Anterior cingulate cortex (tissue), 58 donors: ENCODE data around the gene SWAP70.
"Not testable (repeated sequence)": the region's sequence is repeated elsewhere in the genome, so short reads cannot be mapped to it uniquely, and the experiment has no call there.

ENCODE experiments used
- DNase-seq, 58 donors: peaks; one replicate each; lab custom pipeline; 2025; lab: John Stamatoyannopoulos, UW

The SWAP70 gene

DNA sequence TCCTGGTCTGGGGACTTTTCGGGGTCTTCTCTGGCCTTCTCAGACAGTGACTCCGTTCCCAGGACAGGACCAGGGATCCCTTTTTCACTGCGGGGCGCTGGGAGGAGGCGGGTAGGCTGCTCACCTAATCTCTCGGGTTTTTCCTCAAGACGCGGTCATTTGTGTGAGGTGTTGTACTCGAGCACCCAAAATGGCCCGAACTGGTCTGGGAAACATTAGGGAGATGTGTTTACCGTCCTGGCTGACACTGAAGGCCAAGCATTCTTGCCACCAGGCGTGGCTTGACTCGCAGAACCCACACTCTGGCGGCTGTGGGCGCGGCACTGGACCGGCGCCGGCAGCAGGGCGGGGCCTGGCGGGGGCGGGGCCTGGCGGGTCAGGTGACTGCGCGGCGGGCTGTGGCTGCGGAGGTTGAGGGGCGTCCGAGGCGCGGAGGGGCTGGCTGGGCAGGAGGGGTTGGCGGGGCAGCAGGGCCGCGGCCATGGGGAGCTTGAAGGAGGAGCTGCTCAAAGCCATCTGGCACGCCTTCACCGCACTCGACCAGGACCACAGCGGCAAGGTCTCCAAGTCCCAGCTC is at the start of gene SWAP70:
Gene SWAP70, plus strand, starts transcription at position 379 of the 577 bp plus-strand sequence. Its CDS starts 103 bp downstream, at position 482.
- peak in 55 of 58 donors; percentile 22 to 86 (median 69) for DNase-seq

DNA sequence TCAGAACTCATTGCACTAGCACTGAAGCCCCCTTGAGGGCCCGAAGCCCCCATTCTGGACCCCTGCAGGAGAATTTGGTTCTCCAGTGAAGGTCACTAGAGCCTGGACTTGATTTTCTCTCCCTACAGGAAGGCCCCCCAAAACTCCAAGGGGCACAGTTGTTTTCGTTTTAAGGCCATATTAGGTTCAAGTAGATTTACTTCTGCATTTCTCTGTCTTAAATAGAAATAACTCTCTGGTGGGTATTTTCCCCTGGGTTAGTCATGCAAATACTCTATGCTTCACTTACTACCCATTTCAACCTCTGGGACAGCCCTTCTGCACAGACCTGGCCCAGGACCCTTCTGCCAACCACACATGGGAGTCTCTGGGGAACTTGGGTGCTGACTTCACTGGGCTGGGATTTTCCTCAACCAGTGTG is 48.8 kb upstream of the SWAP70 start:
- no peak for DNase-seq

DNA sequence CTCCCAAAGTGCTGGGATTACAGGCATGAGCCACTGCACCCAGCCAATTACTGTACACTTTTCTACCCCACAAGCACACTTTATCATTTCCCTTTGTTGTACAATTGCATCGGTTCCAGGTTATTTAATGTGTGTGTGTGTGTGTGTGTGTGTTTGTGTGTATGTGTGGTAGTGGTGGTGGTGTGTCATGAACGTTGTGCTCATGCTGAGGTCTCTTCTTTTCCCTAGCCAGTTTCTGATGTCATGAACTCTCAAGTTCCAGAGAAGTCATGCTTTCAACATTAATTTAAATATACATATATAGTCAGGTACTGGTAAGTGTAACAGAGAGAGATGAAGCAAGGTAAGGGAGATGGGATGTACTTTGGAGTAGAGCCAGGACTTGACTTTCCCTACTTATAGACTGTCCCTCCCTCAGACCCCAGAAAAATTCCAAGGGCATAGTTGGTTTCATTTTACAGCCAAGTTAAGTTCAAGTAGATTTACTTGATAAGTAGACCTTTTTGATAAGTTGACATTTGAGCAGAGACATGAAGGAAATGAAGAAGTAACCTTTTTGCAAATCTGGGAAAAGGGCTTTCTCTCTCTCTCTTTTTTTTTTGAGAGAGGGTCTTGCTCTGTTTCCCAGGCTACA is 47.7 kb upstream of the SWAP70 start:
- no peak for DNase-seq

DNA sequence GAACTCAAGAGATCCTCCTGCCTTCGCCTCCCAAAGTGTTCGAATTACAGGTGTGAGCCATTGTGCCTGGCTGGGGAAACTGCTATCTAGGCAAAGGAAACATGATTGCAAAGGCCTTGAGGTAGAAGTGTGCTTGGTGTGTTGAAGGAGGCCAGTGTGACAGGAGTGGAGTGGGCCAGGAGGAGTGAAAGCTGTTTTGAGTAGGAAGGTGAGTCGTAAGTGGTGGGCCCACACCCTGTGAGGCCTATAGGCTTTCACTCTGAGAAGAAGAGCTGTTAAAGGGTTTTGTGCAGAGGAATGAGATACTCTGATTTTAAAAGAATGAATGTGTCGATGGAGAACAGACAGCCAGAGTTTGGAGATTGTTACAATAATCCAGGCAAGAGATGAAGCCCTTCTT is 47.0 kb upstream of the SWAP70 start:
- no peak for DNase-seq

DNA sequence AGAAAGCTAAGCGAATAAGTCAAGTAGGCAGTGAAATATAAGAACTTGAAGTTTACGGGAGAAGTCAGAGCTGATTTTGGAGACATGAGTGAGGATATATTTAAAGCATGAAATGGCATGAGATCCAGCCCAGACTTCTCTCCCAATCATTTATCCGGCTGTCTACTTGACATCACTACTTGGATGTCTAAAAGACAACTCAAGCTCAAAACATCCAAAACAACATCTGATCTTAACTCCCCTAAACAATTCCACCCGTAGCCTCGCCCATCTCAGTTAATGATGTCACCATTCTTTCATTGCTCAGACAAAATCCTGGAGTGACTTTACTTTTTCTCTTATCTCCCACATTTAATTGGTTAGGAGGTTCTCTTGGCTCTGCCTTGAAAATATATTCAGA is 45.9 kb upstream of the SWAP70 start:
- DNase-seq: no peak

DNA sequence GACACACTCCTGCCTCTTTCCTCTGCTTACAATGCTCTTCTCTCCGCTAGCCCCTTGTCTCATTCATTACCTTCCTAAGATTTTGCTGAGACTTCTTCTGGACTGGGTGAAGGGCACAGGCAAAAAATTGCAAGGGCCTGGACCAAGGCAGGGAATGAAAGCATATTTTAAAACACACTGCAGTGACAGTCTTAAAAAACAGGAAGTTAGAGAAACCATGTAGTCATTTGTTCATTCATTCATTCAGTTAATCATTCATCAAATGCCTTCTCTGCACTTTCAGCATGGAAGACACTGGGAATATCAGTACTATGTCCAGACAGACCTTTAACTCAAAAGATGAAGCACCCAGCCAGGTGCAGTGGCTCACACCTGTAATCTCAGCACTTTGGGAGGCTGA is 44.9 kb upstream of the SWAP70 start:
- DNase-seq: no peak

DNA sequence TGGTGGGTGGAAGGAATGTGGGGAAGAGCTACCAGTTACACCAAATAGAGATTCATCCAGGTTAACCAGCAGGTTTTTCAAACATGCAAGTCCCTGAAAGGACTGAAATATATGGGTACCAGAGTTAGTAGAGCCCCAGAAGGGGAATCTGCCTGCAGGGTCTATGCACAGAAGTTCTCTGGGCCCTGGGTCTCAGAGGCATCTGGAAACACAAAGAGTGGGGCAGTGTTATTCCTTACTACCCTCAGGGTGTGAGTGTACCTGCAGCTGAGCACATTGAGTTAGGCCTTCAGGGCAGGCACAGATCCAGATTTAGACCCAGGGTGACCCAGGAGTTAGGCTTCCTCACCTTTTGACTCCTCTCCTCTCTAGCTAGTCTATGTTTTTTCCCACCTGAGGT is 43.9 kb upstream of the SWAP70 start:
- no peak for DNase-seq

DNA sequence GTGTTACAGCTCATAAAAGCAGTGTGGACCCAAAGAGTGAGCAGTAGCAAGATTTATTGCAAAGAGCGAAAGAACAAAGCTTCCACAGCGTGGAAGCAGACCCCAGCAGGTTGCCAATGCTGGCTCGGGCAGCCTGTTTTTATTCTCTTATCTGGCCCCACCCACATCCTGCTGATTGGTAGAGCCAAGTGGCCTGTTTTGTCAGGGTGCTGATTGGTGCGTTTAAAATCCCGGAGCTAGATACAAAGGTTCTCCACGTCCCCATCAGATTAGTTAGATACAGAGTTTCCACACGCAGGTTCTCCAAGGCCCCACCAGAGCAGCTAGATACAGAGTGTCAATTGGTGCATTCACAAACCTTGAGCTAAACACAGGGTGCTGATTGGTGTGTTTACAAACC is 41.5 kb upstream of the SWAP70 start:
- DNase-seq: not testable (repeated sequence)

DNA sequence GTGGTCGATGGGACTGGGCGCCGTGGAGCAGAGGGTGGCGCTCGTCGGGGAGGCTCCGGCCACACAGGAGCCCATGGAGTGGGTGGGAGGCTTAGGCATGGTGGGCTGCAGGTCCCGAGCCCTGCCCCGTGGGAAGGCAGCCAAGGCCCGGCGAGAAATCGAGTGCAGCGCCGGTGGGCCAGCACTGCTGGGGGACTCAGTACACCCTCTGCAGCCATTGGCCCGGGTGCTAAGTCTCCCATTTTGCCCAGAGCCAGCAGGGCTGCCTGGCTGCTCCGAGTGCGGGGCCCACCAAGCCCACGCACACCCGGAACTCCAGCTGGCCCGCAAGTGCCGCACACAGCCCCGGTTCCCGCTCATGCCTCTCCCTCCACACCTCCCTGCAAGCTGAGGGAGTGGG is 40.8 kb upstream of the SWAP70 start:
- not testable (repeated sequence) for DNase-seq

DNA sequence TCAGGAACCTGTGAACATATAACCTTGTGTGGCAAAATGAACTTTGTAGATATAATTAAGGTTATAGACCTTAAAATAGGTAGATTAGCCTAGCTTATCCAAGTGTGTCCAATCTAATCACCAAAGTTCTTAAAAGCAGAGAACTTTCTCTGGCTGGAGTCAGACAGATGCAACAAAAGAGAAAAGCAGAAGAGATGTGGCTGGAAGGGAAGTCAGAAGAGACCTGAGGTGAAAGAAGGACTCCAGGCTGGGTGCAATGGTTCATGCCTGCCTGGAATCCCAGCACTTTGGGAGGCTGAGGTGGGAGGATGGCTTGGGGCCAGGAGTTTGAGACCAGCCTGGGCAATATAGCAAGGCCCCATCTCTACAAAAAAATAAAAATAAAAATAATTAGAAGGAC is 39.4 kb upstream of the SWAP70 start:
- no peak for DNase-seq

DNA sequence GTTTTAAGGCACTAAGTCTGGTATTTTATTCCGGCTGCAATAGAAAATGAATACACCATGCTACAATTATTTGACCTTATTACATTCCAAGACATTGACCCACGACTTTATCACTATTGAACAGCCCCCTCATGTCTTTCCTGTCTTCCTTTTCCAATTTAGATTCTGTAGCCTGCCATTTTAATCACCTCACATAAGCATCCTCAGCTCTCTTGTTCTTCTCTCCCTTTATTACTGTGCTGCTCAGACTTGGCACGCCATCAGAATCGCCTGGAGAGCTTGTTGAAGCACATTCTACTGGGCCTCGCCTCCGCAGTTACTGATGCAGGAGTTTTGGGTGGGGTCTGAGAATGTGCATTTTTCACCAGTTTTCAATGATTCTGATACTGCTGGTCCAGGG is 38.7 kb upstream of the SWAP70 start:
- DNase-seq: peak in 3 of 58 donors; percentile 4 to 15 (median 6)

DNA sequence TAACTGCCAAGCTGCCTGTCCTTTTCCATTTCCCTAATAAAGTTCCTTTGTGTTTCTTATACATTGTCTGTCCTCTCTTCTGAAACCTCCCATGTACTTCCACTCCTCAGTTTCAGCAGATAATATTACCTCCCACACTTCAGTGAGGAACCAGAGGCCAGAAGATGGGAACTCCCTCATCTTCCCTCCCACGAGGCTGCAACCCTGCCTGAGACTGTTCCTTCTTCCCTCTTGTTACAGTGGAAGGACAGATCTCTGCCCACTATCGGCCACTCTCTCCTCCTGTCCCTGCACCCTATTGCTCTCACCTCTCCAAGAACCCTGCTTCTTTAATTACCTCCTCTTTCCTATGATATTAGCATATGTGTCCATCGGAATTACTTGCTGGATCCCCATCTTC is 38.1 kb upstream of the SWAP70 start:
- DNase-seq: no peak

DNA sequence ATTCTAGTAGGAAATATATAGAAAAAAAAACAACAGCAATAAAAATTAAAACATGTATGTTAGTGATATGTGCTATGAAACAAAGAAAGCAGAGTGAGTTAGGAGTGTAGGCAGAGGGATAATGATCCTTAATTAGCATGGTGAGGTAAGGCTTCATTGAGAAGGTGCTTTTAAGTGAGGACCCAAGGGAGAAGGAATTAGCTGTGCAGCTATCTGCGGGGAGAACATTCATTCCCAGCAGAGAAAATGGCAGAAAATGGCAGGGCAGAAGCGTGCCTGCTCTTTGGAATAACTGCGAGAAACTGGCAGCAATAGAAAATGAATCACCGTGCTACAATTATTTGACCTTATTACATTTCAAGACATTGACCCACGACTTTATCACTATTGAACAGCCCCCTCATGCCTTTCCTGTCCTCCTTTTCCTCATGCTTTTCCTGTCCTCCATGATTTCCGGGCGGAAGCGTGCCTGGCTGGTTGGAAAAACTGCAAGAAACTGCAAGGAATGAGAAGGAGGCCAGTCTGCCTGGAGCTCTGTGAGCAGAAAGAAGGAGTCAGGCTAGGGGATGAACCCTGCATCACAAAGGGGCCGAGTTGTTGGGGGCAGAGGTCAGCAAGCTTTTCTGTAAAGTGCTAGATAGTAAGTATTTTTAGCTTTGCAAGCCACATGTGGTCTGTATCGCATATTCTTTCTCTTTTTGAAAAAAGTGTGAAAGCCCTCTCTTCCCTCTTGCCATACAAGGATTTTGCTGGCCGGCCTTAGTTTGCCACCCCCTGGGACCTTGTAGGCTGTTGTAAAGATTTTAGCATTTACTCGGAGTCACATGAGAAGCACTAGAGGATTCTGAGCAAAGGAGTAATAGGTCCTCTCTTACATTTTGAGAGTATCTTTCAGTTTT is 37.1 kb upstream of the SWAP70 start:
- DNase-seq: no peak

DNA sequence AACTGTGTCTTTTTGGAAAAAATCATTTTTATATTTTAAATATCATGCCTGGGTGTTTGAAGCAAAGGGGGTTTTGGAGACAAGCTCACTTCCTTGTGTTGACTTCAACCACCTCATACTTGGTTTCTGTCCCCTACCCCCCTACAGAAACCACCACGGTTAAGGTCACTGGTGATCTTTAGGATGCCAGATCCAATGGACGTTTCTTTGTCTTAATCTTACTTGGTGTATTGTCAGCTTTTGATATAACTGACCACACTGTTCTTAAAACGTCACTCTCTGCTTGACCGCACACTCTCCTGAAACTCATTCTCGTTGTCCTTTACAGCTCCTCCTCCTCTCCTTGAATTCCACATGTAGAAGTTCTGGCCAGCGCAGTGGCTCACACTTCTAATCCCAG is 34.8 kb upstream of the SWAP70 start:
- DNase-seq: no peak

DNA sequence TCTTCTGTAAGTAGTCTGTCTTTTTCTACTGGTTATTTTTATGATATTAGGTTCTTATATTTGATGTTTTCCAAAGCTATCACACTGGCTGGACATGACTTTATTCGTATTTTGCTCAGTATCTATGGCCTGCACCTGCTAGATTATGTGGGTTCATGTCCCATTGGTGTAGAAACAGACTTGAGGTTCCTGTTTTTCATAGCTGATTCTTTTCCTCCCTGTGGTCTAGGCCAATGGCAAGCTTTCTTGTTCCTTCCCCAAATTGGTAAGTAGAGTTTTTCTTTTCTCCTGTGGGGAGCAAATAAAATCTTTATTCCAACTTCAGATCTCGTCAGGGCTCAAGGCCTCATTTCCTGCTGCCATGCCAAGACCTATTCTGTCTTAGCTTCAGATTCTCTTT is 30.2 kb upstream of the SWAP70 start:
- no peak for DNase-seq

DNA sequence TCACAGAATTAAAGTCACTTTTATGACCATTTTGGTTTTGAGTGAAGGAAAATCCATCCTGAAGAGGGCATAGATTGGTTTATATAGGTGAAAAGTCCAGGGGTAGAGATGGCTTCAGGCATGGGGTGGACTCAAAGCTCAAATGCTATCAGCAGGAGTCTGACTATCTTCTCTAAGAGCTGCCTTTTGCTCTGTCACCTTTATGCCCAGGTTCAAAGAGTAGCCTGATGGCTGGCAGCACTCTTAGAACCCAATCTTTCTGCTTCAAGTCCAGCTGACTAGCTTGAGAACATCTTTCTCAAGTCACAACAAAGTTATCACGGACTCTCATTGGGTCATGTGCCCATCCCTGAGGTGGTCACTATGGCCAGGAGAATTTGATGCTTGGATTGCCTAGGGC is 27.2 kb upstream of the SWAP70 start:
- no peak for DNase-seq

DNA sequence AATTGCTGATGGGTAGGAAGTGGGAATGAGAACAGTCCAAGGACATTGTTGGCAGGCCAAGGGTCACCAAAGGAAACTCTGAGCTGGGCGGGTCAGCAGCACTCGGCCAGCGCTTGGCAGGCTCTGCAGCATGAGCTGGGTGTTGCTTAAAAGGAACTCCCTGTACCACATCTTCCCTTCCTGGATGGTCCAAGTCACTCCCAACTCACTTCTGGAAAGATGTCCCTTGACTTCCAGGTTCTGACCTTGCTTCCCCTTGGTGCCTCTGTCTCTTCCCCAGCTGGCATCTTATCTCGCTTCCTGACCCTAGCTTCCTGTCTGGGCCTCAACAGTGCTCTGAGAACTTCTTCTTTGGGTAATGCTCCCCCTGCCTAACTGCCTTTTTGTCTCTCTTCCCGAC is 24.8 kb upstream of the SWAP70 start:
- peak in 1 of 58 donors; percentile 17 for DNase-seq

DNA sequence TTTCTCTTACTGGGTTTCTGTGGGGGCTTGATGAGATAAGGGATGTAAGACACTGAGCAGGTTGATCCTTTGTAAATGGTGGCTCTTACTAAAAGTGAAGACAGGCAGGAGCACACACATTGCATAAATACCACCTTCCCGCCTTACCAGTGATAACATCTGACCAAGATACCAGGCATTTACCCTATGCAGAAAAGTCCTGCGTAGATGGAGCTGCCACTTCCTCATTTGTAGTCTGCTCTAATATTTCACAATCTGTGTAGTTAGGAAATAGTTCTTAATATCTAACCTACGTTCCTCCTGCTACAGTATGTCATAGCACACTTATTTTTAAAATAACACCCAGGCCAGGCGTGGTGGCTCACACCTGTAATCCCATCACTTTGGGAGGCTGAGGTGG is 23.9 kb upstream of the SWAP70 start:
- DNase-seq: no peak

DNA sequence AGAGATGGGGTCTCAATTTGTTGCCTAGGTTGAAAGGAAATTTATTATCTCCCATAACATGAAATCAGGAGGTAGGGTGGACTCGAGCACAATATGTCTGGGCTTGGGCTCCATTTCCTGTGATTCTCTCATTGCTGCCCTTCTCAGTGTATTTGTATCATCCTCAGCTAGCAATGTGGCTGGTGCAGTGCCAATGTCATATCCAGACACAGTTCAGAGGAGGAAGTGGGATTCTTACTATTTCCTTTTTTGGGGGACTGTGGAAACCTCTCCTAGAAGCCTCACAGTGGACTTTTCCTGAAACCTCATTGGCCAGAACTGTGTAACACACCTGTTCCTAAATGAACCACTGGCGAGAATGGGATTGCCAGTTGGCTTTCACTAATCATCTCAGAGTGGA is 21.0 kb upstream of the SWAP70 start:
- DNase-seq: peak in 1 of 58 donors; percentile 8

DNA sequence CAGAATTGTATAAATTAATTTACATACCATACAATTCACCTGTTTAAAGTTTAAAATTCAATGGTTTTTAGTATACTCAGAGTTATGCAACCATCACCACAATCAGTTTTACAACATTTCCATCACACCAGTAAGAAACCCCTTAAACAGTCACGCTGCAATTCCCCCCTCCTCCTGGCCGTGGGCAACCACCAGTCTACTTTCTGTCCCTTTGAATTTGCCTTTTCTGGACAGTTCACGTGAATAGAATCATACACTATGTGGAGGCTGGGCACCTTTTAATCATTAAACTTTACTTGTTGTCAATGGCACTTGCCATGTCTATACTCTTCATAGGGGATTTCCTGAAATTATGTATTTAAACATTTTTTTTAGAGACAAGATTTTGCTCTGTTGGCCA is 20.1 kb upstream of the SWAP70 start:
- DNase-seq: no peak

DNA sequence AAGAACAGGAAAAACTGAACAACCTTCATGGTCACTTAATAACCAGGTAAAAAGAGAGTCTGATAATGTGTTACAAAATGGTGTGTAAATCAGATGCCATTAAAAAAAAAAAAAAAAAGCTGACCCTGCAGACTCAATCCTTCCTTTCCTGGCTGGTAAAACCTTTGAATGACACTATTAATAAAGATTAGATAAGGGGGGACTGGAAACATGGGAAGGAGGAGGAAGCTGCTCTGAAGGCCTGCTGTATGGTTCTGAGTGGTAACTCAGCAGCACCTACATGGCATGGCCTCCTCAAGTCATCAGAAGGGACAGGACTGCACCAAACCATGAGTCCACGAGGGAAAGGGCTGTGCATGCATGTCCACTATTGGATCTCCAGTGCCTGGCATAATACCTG is 18.0 kb upstream of the SWAP70 start:
- DNase-seq: no peak

DNA sequence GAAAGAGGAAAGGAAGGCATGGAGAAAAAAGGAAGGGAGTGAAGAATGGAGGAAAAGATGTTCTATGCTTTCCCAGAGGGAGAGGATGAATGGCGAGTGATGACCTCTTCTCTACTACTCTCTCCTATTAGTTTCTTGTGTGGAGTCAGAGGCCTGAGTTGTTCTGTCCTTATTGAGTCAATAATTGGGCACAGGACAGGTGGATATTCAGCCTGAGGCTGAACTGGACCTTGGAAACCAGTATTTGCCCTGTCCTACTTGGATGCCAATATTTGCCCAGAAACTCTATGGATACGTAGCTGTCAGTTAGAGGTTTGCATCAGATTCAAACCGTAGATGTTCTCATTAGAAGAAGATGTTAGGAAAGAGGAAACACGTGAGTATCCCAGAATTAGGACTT is 17.6 kb upstream of the SWAP70 start:
- no peak for DNase-seq
